ENCODE data around the gene SMIM36.

The SMIM36 gene

DNA sequence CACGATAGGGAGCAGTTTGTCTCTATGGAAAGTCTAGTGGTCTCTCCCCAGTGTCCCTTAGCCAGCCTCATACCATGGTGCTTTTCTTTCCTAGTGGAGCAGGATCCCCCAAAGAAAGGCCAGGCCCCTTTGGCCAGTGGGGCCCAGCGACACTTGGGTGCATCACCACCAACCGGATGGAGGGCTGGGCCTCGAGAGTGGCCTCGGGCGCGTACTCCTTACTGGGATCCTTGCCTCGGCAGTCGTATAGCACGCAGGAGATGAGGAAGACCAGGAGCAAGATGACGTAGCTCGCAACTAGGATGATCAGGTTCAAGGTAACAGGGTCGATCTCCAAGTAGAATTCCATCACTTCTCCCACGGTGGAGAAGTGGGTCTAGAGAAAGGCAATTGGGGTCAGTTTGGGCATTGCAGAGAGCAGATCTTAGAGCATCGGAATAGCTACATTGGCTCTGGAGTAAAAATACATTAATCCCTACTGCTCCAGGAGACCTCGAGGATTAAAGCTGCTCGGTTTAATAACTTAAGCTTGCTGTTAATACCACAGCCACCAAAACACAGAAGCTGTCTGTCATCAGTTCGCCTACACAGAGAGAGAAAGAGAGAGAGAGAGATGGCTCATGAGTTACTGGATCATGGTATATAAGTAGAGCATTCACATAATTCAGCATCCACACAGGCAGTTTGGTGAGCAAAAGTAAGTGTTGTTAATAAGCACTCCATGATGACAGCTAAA lies at the start of gene SMIM36:
TSS of gene SMIM36 (minus strand) at position 467 of the 736 bp plus-strand sequence.
- DNase-seq (ENCODE audit: extremely low read depth, low read depth) = no peak
- no peak for TF ChIP-seq CTCF (IDR thresholded peaks at IDR 0.05; ENCODE audit: low read depth, low read length, missing control alignments)
- no peak within 1 kb of the TSS for H3K4me3 ChIP-seq (replicated peaks; ENCODE audit: low read depth, low read length)

- no peak overlapping the region for H3K4me3 ChIP-seq (replicated peaks; ENCODE audit: low read depth, low read length)
- DNase-seq (ENCODE audit: extremely low read depth, low read depth) = no peak
- TF ChIP-seq CTCF (IDR thresholded peaks at IDR 0.05; ENCODE audit: low read depth, low read length, missing control alignments) = no peak
Observed at GRCh38 chr17:55555772-55556171, 44.5 kb upstream of the SMIM36 start.

DNA sequence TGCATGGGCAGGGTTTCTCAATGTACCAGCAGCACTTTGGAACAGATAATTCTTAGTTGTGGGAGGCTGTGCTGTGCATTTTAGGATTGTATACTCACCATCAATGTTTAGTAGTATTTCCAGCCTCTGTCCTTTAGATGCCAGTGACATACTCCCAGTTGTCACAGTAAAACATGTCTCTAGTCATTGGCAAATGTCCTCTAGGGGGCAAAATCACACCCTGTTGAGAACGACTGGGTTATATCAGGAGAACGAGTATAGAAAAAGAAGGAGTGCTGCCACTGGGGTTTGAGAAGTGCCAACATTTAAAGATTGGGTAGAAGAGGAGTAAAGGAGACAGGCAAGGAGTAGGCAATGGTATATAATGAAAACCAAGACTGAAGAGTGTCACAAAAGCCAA lies 37.9 kb upstream of the SMIM36 start:
- DNase-seq (ENCODE audit: extremely low read depth, low read depth) = no peak
- TF ChIP-seq CTCF (IDR thresholded peaks at IDR 0.05; ENCODE audit: low read depth, low read length, missing control alignments) = peak; percentile 19
- H3K4me3 ChIP-seq (replicated peaks; ENCODE audit: low read depth, low read length) = no peak overlapping the region

DNA sequence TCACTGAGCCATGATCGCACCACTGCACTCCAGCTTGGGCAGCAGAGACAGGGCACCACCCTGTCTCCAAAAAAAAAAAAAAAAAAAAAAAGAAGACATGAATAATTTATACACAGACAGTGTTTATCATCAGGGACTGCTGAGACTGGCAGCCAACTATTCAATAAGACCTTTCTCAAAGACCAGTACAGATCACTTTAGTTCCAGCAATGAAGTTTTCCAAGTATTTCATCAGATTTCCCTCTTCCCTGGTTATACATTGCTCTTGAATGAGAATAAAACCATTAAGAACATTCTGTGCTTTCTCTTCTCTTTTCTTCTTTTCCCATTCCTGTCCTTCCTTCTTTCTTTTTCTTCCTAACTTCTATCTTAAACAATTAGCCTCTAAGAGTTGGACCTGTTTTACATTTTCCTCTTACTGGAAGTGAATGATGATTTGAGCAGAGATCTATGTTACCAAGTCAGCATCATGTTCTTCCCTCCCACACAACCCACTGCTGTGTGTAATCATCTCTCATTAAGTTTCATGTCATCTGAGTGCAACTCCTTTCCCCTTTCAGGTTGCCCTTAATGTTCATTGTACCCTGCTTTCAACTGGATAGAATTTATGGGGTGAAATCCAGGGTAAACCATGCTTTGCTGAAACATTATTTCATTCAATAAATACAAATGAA lies 35.9 kb upstream of the SMIM36 start:
- no peak overlapping the region for H3K4me3 ChIP-seq (replicated peaks; ENCODE audit: low read depth, low read length)
- DNase-seq (ENCODE audit: extremely low read depth, low read depth) = no peak
- TF ChIP-seq CTCF (IDR thresholded peaks at IDR 0.05; ENCODE audit: low read depth, low read length, missing control alignments) = no peak

- TF ChIP-seq CTCF (IDR thresholded peaks at IDR 0.05; ENCODE audit: low read depth, low read length, missing control alignments) = no peak
- DNase-seq (ENCODE audit: extremely low read depth, low read depth) = no peak
- H3K4me3 ChIP-seq (replicated peaks; ENCODE audit: low read depth, low read length) = no peak overlapping the region
Observed at GRCh38 chr17:55546481-55546880, 35.2 kb upstream of the SMIM36 start.

DNA sequence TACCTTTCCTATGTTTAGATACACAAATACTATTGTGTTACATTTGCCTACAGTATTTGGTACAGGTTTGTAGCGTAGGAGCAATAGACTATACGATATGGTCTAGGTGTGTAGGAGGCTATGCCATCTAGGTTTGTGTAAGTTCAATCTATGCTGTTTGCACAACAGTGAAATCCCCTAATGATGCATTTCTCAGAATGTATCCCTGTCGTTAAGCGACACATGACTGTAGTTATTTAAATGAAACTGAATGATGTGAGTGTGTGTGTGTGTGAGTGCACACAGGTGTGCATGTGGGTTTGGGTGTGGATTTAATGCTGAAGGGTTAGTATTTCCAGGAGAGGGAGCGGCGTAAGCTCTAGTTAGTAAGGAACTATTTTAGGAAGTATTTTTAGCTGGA lies 34.6 kb upstream of the SMIM36 start:
- TF ChIP-seq CTCF (IDR thresholded peaks at IDR 0.05; ENCODE audit: low read depth, low read length, missing control alignments) = no peak
- no peak for DNase-seq (ENCODE audit: extremely low read depth, low read depth)
- no peak overlapping the region for H3K4me3 ChIP-seq (replicated peaks; ENCODE audit: low read depth, low read length)

Measured in HFF-Myc (cell line).